SW 1271 (cell line): Measurements from ENCODE around the gene RSPH9.

ENCODE experiments used
- DNase-seq, 2 experiments: peaks; one replicate each; lab custom pipeline; 2025; lab: John Stamatoyannopoulos, UW

Gene RSPH9

GRCh38 chr6:43668151-43669028 lies 23.6 kb downstream of the RSPH9 start:
- peak in 1 of 2 experiments; percentile 39 for DNase-seq

DNA sequence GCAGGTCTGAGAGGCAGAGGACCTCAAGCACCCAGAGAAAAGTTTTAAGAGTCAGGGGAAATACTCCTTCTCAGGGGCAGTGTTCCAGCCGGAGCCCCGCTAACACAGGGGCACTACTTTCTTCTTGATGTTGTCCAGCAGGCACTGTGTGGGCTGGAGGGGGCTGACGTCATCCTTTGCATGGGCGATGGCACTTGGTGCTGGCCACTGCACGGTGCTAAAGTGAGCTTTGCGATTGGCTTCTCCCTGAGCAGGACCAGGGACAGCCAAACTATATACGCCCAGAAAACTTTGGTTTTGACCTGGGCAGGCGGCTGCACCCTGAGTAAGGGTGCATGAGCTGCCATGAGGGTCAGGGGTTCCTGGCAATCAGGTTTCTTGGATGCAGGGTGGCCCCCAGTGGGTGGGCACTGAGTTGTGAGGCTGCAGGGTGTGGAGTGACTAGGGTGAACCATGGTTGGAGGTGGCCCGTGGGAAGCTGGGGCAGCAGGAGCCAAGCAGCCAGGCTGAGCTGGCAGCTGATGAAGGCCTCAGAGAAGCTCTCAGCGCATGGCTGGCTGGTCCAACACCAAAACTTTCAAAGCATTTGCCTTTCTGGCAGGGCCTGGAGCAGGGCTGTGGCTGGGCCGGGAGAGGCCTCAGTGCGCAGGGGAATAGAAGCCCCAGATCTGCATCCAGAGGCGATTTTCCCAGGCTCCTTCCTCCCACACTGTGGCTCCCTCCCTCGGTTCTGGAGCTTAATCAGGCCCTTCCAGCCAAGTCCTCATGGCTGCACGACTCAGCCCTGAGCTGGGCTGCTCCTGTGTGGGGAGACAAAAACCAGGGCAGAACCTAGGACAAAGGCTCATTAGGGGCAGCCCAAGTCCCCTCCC lies 24.4 kb downstream of the RSPH9 start:
- DNase-seq = no peak

DNA sequence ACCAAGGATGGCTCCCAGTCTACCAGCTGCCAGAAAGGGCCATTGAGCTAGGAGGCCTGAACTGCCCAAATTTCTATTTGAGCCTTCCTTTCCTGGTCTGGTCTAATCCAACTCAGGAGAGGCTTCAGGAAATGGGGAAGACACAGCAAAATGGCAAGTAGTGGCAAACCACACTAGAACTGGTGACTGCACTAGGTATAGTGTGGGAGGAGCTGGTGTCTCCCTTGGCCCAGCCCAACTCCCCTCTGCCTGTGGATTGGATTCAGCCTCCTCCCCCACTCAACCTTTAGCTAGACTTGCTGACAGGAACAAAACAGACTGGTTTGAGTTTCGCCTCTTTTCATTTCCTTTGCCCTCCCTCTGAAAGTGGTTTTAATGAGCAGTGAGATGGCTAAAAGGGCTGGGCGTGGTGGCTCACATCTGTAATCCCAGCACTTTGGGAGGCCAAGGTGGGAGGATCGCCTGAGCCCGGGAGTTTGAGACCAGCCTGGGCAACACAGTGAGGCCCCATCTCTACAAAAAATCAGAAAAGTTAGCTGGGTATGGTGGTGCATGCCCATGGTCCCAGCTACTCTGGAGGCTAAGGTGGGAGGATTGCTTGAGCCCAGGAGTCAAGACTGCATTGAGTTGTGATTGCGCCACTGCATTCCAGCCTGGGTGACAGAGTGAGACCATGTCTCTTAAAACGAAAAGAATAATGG lies 25.2 kb downstream of the RSPH9 start:
- DNase-seq = no peak

- no peak for DNase-seq
These were observed 25.8 kb downstream of the RSPH9 start for GRCh38 chr6:43670623-43670986.

DNA sequence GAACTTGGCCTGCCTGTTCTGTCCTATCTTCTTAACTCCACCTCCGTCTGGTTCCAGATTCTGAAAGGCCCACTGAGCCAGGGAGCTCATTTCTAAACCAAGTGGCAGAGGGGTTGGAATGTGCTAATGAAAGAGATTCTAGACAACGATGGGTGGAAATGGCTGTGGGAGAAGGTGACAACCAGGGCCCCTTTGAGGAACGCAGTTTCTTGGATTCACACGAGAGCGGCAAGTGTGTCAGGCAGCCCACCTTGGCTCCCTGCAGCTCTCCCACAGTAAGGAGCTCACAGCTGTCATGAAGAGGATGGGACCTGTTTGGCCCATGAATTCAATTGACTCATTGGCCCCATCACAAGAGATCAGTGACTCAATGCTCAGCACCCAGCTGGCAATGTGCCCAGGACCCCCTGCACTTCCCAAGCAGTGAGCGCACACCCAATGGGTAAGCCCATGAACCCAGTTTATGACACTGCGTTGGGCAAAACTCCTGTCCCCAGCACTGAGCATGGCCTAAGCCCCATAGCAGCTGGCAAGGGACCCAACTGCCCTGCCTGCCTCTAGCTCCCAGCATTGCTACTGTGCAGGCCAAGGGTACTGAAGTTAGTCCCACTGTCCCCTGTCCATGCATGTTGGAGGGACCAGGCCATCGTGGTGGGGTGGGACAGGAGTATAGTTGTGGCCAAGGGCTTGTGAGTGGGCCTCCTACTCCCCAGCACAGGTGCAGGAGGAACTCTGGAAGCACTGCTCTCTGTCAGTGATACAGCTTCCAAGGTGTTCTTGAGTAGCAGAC lies 26.4 kb downstream of the RSPH9 start:
- DNase-seq = no peak

GRCh38 chr6:43671801-43672690 lies 27.2 kb downstream of the RSPH9 start:
- no peak for DNase-seq

DNA sequence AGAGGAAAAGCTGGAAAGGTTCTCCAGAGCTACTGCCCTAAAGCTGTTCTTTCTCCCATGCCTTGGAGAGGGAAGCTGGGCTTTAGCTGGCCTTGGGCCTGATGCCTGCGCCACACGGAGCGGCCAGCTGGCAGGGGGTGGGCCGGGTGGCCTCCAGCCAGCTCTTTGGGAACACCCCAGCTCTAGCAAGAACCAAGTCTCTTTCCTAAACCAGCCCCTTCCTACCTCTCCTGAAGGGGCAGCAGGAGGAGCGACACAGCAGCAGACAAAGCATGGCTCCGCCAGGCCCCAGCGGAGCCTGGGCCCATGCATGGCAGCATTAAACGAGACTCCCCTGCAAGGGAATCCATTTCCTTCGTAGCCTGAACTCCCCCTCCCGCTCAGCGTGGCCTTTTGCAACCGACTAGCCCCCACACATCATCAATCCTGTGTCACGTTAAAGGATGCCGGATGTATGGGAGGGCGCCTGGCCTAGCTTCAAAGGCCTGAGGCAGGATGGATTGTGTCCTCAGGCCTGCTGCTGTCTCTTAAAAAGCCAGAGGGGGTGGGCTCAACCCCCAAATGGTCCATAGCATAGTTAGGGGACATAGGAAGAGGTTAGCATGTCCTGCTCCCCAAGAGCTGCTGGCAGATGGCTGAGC lies 28.7 kb downstream of the RSPH9 start:
- no peak for DNase-seq

GRCh38 chr6:43674291-43674690 lies 29.5 kb downstream of the RSPH9 start:
- no peak for DNase-seq

DNA sequence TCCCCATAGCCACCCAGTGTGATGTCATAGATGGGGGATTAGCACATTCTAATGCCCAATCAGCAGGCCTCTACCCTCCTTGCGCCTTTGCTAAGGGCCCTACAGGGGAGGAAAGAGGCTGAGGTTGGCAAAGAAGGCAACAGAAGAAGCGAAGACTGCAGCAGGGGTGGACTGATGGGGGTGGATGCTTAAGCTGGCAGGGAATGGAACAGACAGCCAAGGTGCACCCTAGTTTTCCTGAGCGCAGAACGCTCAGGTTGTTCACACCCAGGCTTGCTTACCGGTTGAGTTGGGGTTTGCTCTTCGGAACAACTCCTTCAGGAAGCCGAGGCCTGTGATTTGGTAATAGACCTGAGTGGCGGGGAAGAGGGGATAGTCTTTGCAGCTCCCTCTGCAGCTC lies 30.1 kb downstream of the RSPH9 start:
- DNase-seq = no peak

GRCh38 chr6:43676962-43677606 lies 32.2 kb downstream of the RSPH9 start:
- no peak for DNase-seq

GRCh38 chr6:43677759-43678158 lies 32.9 kb downstream of the RSPH9 start:
- no peak for DNase-seq

- DNase-seq = no peak
These were observed 33.5 kb downstream of the RSPH9 start for GRCh38 chr6:43678341-43678740.

DNA sequence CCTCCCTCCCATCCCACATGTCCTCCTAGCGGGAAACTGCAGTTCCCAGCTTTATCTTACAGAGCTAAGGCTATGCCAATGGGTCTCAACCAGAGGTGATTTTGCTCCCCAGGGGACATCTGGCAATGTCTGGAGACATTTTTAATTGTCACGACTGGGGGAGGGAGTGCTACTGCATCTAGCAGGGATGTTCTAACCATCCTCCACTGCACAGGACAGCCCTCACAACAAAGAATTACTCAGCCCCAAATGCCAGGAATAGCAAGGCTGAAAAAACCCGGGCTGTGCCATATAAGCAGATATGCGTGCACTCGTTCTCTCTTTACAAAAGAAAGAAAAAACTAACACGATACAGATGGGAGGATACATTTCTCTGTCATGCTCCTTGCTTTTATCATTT lies 34.2 kb downstream of the RSPH9 start:
- DNase-seq = no peak

DNA sequence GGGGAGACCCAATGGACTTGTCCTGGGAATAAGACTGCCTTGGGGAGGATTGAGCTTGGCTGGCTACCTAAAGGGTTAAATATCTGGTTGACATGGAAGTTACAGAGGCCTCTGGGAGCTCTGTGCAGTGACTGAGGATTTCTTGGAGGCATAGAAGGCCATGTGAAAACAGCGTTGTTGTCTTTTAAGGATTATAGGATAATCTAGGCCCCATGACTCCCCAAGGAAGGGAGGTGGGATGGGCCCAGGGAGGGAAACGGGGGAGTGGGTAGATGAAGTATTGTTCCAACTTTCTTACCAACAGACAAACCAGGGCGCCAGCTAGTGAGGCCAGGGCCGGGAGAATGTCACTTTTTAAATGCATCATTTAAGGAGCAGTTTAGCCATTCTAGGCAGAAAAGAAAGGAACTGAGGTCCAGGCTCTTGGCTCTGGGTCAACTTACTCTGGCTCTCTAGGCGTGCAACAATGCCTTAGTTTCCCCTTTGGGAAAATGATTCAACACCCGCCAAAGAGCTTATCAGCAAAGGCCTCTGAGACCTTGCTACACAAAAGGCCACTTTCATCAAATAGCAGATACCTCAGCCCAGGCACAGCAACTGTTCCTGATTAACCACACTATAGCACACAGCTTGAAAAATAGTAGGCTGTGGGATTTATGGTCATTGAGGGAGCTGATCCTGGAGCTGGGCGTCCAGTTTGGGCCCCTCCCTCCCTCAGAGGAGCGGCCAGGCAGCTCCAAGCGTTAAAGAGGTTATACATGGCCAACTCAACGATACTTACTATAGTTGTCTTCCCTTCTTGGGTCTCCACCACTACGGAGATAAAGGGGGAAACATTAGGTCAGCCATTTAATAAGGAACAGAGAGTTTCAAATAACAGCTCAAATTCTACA lies 35.7 kb downstream of the RSPH9 start:
- no peak for DNase-seq

- no peak for DNase-seq
These were observed 36.5 kb downstream of the RSPH9 start for GRCh38 chr6:43681303-43681702.

DNA sequence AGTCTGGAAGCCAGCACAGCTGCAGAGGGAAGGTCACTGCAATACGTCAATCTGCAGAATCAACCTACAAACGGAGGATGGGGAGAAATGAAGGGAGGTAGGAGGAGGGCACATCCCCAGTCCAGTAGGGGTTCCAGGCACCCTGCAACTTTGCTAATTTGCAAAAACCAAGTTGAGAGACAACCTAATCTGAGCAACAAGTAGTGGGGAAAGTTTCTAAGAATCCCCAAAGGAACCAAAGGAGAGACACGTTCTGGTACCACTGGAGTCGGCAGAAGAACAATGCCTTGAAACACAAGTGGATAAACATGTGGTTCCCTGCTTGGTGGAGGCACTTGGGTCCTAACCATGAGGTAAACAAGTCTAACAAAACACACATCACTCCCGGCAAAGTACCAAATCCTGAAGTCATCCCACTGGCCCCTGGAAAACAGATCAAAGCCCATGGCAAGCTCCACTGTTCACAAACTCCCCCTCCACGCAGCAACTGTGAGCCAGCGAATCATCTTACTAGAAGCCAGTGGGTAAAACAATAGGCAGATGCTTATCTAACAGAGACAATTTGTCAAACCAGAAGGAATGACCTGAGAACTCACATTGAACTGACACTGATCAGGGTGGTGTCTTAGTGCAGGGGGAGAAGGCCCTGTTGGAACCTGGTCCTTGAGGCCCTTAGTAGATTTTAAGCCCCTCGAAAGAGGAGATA lies 38.0 kb downstream of the RSPH9 start:
- no peak for DNase-seq

GRCh38 chr6:43683708-43684455 lies 39.0 kb downstream of the RSPH9 start:
- DNase-seq = no peak
